SH-SY5Y (cell line): ENCODE data around the gene L3HYPDH.

Experiments used
- GATA2 ChIP-seq: IDR thresholded peaks from 2 replicates; pipeline ENCODE4 v1.6.1; 2011; ENCODE audit warnings: mild to moderate bottlenecking, low read depth, low read length
- GATA3 ChIP-seq: IDR thresholded peaks from 2 replicates; pipeline ENCODE4 v1.6.1; 2011; ENCODE audit warnings: low read depth, mild to moderate bottlenecking, low read length, moderate library complexity

The L3HYPDH gene

GRCh38 chr14:59427653-59428580 lies 56.3 kb downstream of the L3HYPDH start:
- TF ChIP-seq GATA3 = no peak
- no peak for TF ChIP-seq GATA2

- TF ChIP-seq GATA2 = no peak
- TF ChIP-seq GATA3 = no peak
Measured at GRCh38 chr14:59425322-59425935, 58.8 kb downstream of the L3HYPDH start.

- no peak for TF ChIP-seq GATA3
- TF ChIP-seq GATA2 = no peak
Measured at GRCh38 chr14:59424341-59425071, 59.7 kb downstream of the L3HYPDH start.
